Neural cell (in vitro differentiated cells): ENCODE results near the gene CCSAP. TPM values are rescaled to one million over a fixed set of nuclear protein-coding genes. Genes with fewer than 3 reads are reported as not detected.

Experiments used
- H2AFZ ChIP-seq: fragments of 200-600, 300-800 bp; sonication (generic), shearing (Covaris generic); 2 replicates; pipeline ENCODE4 v1.6.0; 2014; ENCODE audit warnings: low read depth, mild to moderate bottlenecking, antibody characterized with exemption, low read length, moderate library complexity
- H3F3A ChIP-seq: fragments of 200-600 bp; shearing (Covaris generic); 2 replicates; pipeline ENCODE4 v1.6.1; 2016; ENCODE audit warnings: mild to moderate bottlenecking, moderate library complexity, mixed read lengths, antibody characterized with exemption, low read length; ENCODE audit not compliant: insufficient read depth, poor library complexity, severe bottlenecking
- H3K27ac ChIP-seq: fragments of 200-600, 300-800 bp; sonication (generic), shearing (Covaris generic); 2 replicates; pipeline ENCODE4 v1.5.1; 2014; ENCODE audit warnings: mild to moderate bottlenecking, low read length, moderate library complexity
- H3K27me3 ChIP-seq: fragments of 300-800, 200-600 bp; sonication (generic), shearing (Covaris generic); 2 replicates; pipeline ENCODE4 v1.6.0; 2014; ENCODE audit warnings: mild to moderate bottlenecking, low read depth, low read length, moderate library complexity; ENCODE audit not compliant: insufficient read depth
- H3K36me3 ChIP-seq: fragments of 300-800, 200-600 bp; sonication (generic), shearing (Covaris generic); 2 replicates; pipeline ENCODE4 v1.5.1; 2014; ENCODE audit warnings: mild to moderate bottlenecking, antibody characterized with exemption, low read length, moderate library complexity; ENCODE audit not compliant: insufficient read depth
- H3K4me2 ChIP-seq: fragments of 300-800, 200-600 bp; sonication (generic), shearing (Covaris generic); 2 replicates; pipeline ENCODE4 v1.6.0; 2014; ENCODE audit warnings: mild to moderate bottlenecking, low read length
- H3K4me3 ChIP-seq: fragments of 300-800, 200-600 bp; sonication (generic), shearing (Covaris generic); 2 replicates; pipeline ENCODE4 v1.5.1; 2014; ENCODE audit warnings: mild to moderate bottlenecking, low read length, moderate library complexity
- H3K79me2 ChIP-seq: fragments of 200-600 bp; shearing (Covaris generic); replicated peaks from 2 replicates; pipeline ENCODE4 v1.6.0; 2014; ENCODE audit warnings: mild to moderate bottlenecking, low read length, moderate library complexity; ENCODE audit not compliant: insufficient read depth
- H3K9ac ChIP-seq: fragments of 300-800, 200-600 bp; sonication (generic), shearing (Covaris generic); 2 replicates; pipeline ENCODE4 v1.6.1; 2016; ENCODE audit warnings: mild to moderate bottlenecking, low read length, mixed read lengths
- H3K9me2 ChIP-seq: fragments of 200-600 bp; shearing (Covaris generic); 2 replicates; pipeline ENCODE4 v1.6.1; 2016; ENCODE audit warnings: mild to moderate bottlenecking, low read length, mixed read lengths; ENCODE audit not compliant: insufficient read depth
- H3K9me3 ChIP-seq: fragments of 200-600, 300-800 bp; sonication (generic), shearing (Covaris generic); 2 replicates; pipeline ENCODE4 v1.6.1; 2016; ENCODE audit warnings: mild to moderate bottlenecking, mixed run types, low read length, moderate library complexity, mixed read lengths
- H4K20me1 ChIP-seq: fragments of 200-600 bp; shearing (Covaris generic); 2 replicates; pipeline ENCODE4 v1.6.1; 2016; ENCODE audit warnings: mild to moderate bottlenecking, mixed run types; ENCODE audit not compliant: insufficient read depth
- CTCF ChIP-seq: fragments of 450-650 bp; IDR thresholded peaks from 2 replicates; pipeline ENCODE4 v1.5.1; 2014; ENCODE audit warnings: antibody characterized with exemption, mild to moderate bottlenecking, moderate library complexity; ENCODE audit not compliant: poor library complexity, severe bottlenecking
- EP300 ChIP-seq: fragments of 450-650 bp; conservative IDR thresholded peaks from 2 replicates; pipeline ENCODE4 v1.6.1; 2014; ENCODE audit warnings: antibody characterized with exemption, mild to moderate bottlenecking, moderate library complexity; ENCODE audit not compliant: poor library complexity, severe bottlenecking
- EZH2 ChIP-seq: fragments of 200-600, 300-800 bp; shearing (Covaris generic), sonication (generic); IDR thresholded peaks from 2 replicates; pipeline ENCODE4 v1.6.1; 2014; ENCODE audit warnings: antibody characterized with exemption, low read length, borderline replicate concordance, mild to moderate bottlenecking; ENCODE audit not compliant: insufficient read depth, poor library complexity, severe bottlenecking
- MXI1 ChIP-seq: fragments of 450-650 bp; conservative IDR thresholded peaks from 2 replicates; pipeline ENCODE4 v1.6.1; 2014; ENCODE audit warnings: antibody characterized with exemption, mild to moderate bottlenecking; ENCODE audit not compliant: poor library complexity, severe bottlenecking
- POLR2AphosphoS5 ChIP-seq: IDR thresholded peaks from 2 replicates; pipeline ENCODE4 v1.6.1; 2012
- RAD21 ChIP-seq: fragments of 450-650 bp; conservative IDR thresholded peaks from 2 replicates; pipeline ENCODE4 v1.6.1; 2014; ENCODE audit warnings: antibody characterized with exemption, mild to moderate bottlenecking, moderate library complexity
- REST ChIP-seq: IDR thresholded peaks from 2 replicates; pipeline ENCODE4 v1.6.1; 2012; ENCODE audit warnings: borderline replicate concordance
- SMC3 ChIP-seq: fragments of 450-650 bp; conservative IDR thresholded peaks from 2 replicates; pipeline ENCODE4 v1.6.1; 2014; ENCODE audit warnings: antibody characterized with exemption, mild to moderate bottlenecking, moderate library complexity; ENCODE audit not compliant: poor library complexity
- TAF1 ChIP-seq: IDR thresholded peaks from 2 replicates; pipeline ENCODE4 v1.6.1; 2012; ENCODE audit warnings: low read depth
- polyA plus RNA-seq: library from polyadenylated mRNA; depleted of rRNA; stranded (reverse); fragments of >200 nt; gene quantifications from 2 replicates; pipeline ENCODE4 v1.2.3, GENCODE V29; 2014

CCSAP gene
- polyA plus RNA-seq, 1 donor from 2014 or later: 66.7 TPM

- Histone ChIP-seq H3K4me3 (no peak overlapping the region), H3F3A (no peaks in the 10 kb centered on the region), H3K4me2 (no peak overlapping the region), H3K9me2 (no peaks in the 10 kb centered on the region), H3K9me3 (no peaks in the 10 kb centered on the region), H4K20me1 (no peaks in the 10 kb centered on the region), H3K27ac (no peak overlapping the region), H3K9ac (no peak overlapping the region), H3K79me2 (no peaks in the 10 kb centered on the region), H2AFZ (no peak overlapping the region), H3K27me3 (no peaks in the 10 kb centered on the region), H3K36me3 (no peaks in the 10 kb centered on the region)
- TF ChIP-seq MXI1: no peak
- no peak for TF ChIP-seq REST
- no peak for TF ChIP-seq EZH2
- TF ChIP-seq TAF1: no peak
- TF ChIP-seq SMC3: no peak
- TF ChIP-seq RAD21: no peak
- no peak for TF ChIP-seq POLR2AphosphoS5
- TF ChIP-seq EP300: no peak
- no peak for TF ChIP-seq CTCF
These were observed 12.8 kb upstream of the CCSAP start for GRCh38 chr1:229355661-229356060.

- Histone ChIP-seq H2AFZ (no peak overlapping the region), H3K36me3 (no peaks in the 10 kb centered on the region), H3K79me2 (no peaks in the 10 kb centered on the region), H4K20me1 (no peaks in the 10 kb centered on the region), H3K9me2 (no peaks in the 10 kb centered on the region), H3K4me2 (no peak overlapping the region), H3K9ac (no peak overlapping the region), H3K9me3 (no peaks in the 10 kb centered on the region), H3F3A (no peaks in the 10 kb centered on the region), H3K4me3 (no peak overlapping the region), H3K27me3 (no peaks in the 10 kb centered on the region), H3K27ac (no peak overlapping the region)
- TF ChIP-seq EZH2 (no peak), SMC3 (no peak), CTCF (no peak), MXI1 (no peak), POLR2AphosphoS5 (no peak), TAF1 (no peak), REST (no peak), RAD21 (no peak), EP300 (no peak)
These were observed 11.4 kb upstream of the CCSAP start for GRCh38 chr1:229354226-229354625.
